GM23338 (cell line): Measurements from ENCODE around the gene GPR158. TPM values are rescaled to one million over a fixed set of nuclear protein-coding genes. Genes with fewer than 3 reads are reported as not detected.

Source experiments
- ATAC-seq: fragments of 200-7000 bp; cut with Tn5 transposase; 3 replicates; pipeline ENCODE4 v1.9.1; 2020
- DNase-seq: peaks from one replicate; pipeline ENCODE4 v3.0.0-alpha.2; 2015; ENCODE audit warnings: low spot score
- H2AFZ ChIP-seq: fragments of 200-600 bp; sonication (generic); 2 replicates; pipeline ENCODE4 v1.8.0; 2016; ENCODE audit warnings: antibody characterized with exemption, mild to moderate bottlenecking, moderate library complexity
- H3F3A ChIP-seq: fragments of 200-600 bp; sonication (generic); replicated peaks from 2 replicates; pipeline ENCODE4 v1.8.0; 2017; ENCODE audit warnings: antibody characterized with exemption, mixed run types, low read depth
- H3K27ac ChIP-seq: fragments of 200-600 bp; sonication (generic); 2 replicates; pipeline ENCODE4 v1.6.1; 2016; ENCODE audit warnings: low read depth
- H3K27me3 ChIP-seq: fragments of 200-600 bp; sonication (generic); 2 replicates; pipeline ENCODE4 v1.8.0; 2016; ENCODE audit warnings: mild to moderate bottlenecking, mixed run types, moderate library complexity; ENCODE audit not compliant: insufficient read depth
- H3K36me3 ChIP-seq: fragments of 200-600 bp; sonication (generic); 2 replicates; pipeline ENCODE4 v1.8.0; 2016; ENCODE audit warnings: mild to moderate bottlenecking; ENCODE audit not compliant: insufficient read depth
- H3K4me1 ChIP-seq: fragments of 200-600 bp; sonication (generic); 2 replicates; pipeline ENCODE4 v1.8.0; 2016; ENCODE audit warnings: mild to moderate bottlenecking, moderate library complexity; ENCODE audit not compliant: insufficient read depth
- H3K4me2 ChIP-seq: fragments of 200-600 bp; sonication (generic); 2 replicates; pipeline ENCODE4 v1.7.1; 2017; ENCODE audit warnings: mixed run types
- H3K4me3 ChIP-seq: fragments of 200-600 bp; sonication (generic); 2 replicates; pipeline ENCODE4 v1.6.1; 2016; ENCODE audit warnings: mixed run types
- H3K79me2 ChIP-seq: fragments of 200-600 bp; sonication (generic); replicated peaks from 2 replicates; pipeline ENCODE4 v1.8.0; 2017; ENCODE audit warnings: mild to moderate bottlenecking; ENCODE audit not compliant: insufficient read depth
- H3K9me2 ChIP-seq: fragments of 200-600 bp; sonication (generic); 2 replicates; pipeline ENCODE4 v1.8.0; 2017; ENCODE audit not compliant: insufficient read depth
- H4K20me1 ChIP-seq: fragments of 200-600 bp; sonication (generic); replicated peaks from 2 replicates; pipeline ENCODE4 v1.8.0; 2017; ENCODE audit warnings: mild to moderate bottlenecking; ENCODE audit not compliant: insufficient read depth
- H3K27ac Mint-ChIP-seq: 2 replicates; pipeline ENCODE4 v1.8.0; 2020; ENCODE audit warnings: inconsistent platforms, mild to moderate bottlenecking, moderate library complexity, mixed read lengths
- H3K27me3 Mint-ChIP-seq: 3 replicates; pipeline ENCODE4 v1.8.0; 2022; ENCODE audit warnings: low read depth, mild to moderate bottlenecking, moderate library complexity, mixed read lengths, inconsistent platforms; ENCODE audit not compliant: insufficient read depth, poor library complexity
- H3K36me3 Mint-ChIP-seq: 3 replicates; pipeline ENCODE4 v1.8.0; 2021; ENCODE audit warnings: low read depth, mild to moderate bottlenecking, inconsistent platforms, moderate library complexity, mixed read lengths
- H3K4me1 Mint-ChIP-seq: 3 replicates; pipeline ENCODE4 v1.8.0; 2020; ENCODE audit warnings: mild to moderate bottlenecking, inconsistent platforms, mixed read lengths
- H3K4me3 Mint-ChIP-seq: 3 replicates; pipeline ENCODE4 v1.8.0; 2021; ENCODE audit warnings: moderate library complexity, mild to moderate bottlenecking, inconsistent platforms, mixed read lengths
- H3K9me3 Mint-ChIP-seq: 3 replicates; pipeline ENCODE4 v1.8.0; 2020; ENCODE audit warnings: moderate library complexity, mild to moderate bottlenecking, inconsistent platforms, mixed read lengths
- CREB1 ChIP-seq: fragments of 250-450 bp; sonication (Bioruptor Pico); IDR thresholded peaks from 2 replicates; pipeline ENCODE4 v1.5.0; 2020; ENCODE audit warnings: low read depth, mild to moderate bottlenecking, moderate library complexity
- CTCF ChIP-seq, 2 experiments: fragments of 200-600 bp in 1 of 2; sonication (generic) in 1 of 2; conservative IDR thresholded peaks; 2 replicates each; pipeline versions ENCODE4 v1.5.1 to v1.6.1; 2016 to 2017; ENCODE audit warnings: antibody characterized with exemption in 2 of 2, low read depth in 2 of 2, mild to moderate bottlenecking in 2 of 2, moderate library complexity in 1 of 2
- ETS1 ChIP-seq: IDR thresholded peaks from 2 replicates; pipeline ENCODE4 v1.6.1; 2016; ENCODE audit warnings: antibody characterized with exemption
- EZH2 ChIP-seq: fragments of 200-600 bp; sonication (generic); IDR thresholded peaks from one replicate; pipeline ENCODE4 v1.8.0; 2017; ENCODE audit warnings: antibody characterized with exemption, mild to moderate bottlenecking, low read depth; ENCODE audit not compliant: unreplicated experiment
- EZH2phosphoT487 ChIP-seq: fragments of 200-600 bp; sonication (generic); IDR thresholded peaks from one replicate; pipeline ENCODE4 v1.8.1; 2018; ENCODE audit warnings: antibody characterized with exemption; ENCODE audit not compliant: unreplicated experiment
- JUNB ChIP-seq: IDR thresholded peaks from one replicate; pipeline ENCODE4 v1.6.1; 2016; ENCODE audit warnings: antibody characterized with exemption; ENCODE audit not compliant: unreplicated experiment
- NANOG ChIP-seq: IDR thresholded peaks from 2 replicates; pipeline ENCODE4 v1.6.1; 2016; ENCODE audit warnings: antibody characterized with exemption, borderline replicate concordance
- POLR2AphosphoS5 ChIP-seq: IDR thresholded peaks from 2 replicates; pipeline ENCODE4 v1.6.1; 2016; ENCODE audit warnings: antibody characterized with exemption, low read depth
- REST ChIP-seq: IDR thresholded peaks from one replicate; pipeline ENCODE4 v1.6.1; 2018; ENCODE audit warnings: antibody characterized with exemption; ENCODE audit not compliant: unreplicated experiment
- STAT1 ChIP-seq: IDR thresholded peaks from one replicate; pipeline ENCODE4 v1.6.1; 2016; ENCODE audit warnings: antibody characterized with exemption; ENCODE audit not compliant: unreplicated experiment
- ZNF114 ChIP-seq: fragments of 250-450 bp; sonication (Bioruptor Pico); IDR thresholded peaks from 2 replicates; pipeline ENCODE4 v1.5.0; 2020; ENCODE audit warnings: mild to moderate bottlenecking, moderate library complexity
- ZNF331 ChIP-seq: fragments of 250-450 bp; sonication (Bioruptor Pico); IDR thresholded peaks from 2 replicates; pipeline ENCODE4 v1.5.0; 2020; ENCODE audit warnings: low read depth, mild to moderate bottlenecking, moderate library complexity
- ZNF462 ChIP-seq: fragments of 250-450 bp; sonication (Bioruptor Pico); IDR thresholded peaks from 2 replicates; pipeline ENCODE4 v1.5.0; 2020; ENCODE audit warnings: mild to moderate bottlenecking, moderate library complexity
- polyA plus RNA-seq: library from polyadenylated mRNA; unstranded; fragments of >200 nt; fragmentation: Nextera tagmentation; extraction: Ambion mirVana; gene quantifications from 2 replicates; pipeline ENCODE4 v1.2.1, GENCODE V29; 2016
- total RNA-seq: library from RNA; depleted of rRNA; stranded (reverse); fragments of >200 nt; shearing (Covaris generic); gene quantifications from 2 replicates; pipeline ENCODE4 v1.2.3, GENCODE V29; 2014

The GPR158 gene
- total and polyA plus RNA-seq, 2 experiments from 2014 or later = 0.13 to 1.5 TPM

- TF ChIP-seq REST = no peak
- no peak for TF ChIP-seq CREB1 (CRISPR knock-in tag)
- no peak for TF ChIP-seq EZH2phosphoT487
- TF ChIP-seq CTCF (conservative IDR thresholded peaks at IDR 0.05; ENCODE audit: low read depth in 2 of 2) = no peak
- no peak for TF ChIP-seq ETS1
- no peak for TF ChIP-seq POLR2AphosphoS5
- TF ChIP-seq ZNF114 (CRISPR knock-in tag) = no peak
- TF ChIP-seq JUNB = no peak
- TF ChIP-seq ZNF331 (CRISPR knock-in tag) = no peak
- no peak for TF ChIP-seq NANOG
- no peak for TF ChIP-seq STAT1
Measured at GRCh38 chr10:25231751-25232150, 57.0 kb downstream of the GPR158 start (continued).

- H3K4me2 ChIP-seq = no peak overlapping the region
- Mint-ChIP-seq H3K27ac (no peak overlapping the region), H3K36me3 (no peaks in the 10 kb centered on the region), H3K4me3 (no peak overlapping the region), H3K9me3 (no peaks in the 10 kb centered on the region), H3K27me3 (no peaks in the 10 kb centered on the region), H3K4me1 (no peaks in the 10 kb centered on the region)
- H3F3A ChIP-seq = no peaks in the 10 kb centered on the region
- H3K27me3 ChIP-seq = no peaks in the 10 kb centered on the region
- H2AFZ ChIP-seq = no peak overlapping the region
- TF ChIP-seq EZH2phosphoT487 (no peak), JUNB (no peak), EZH2 (no peak), POLR2AphosphoS5 (no peak), CREB1 (CRISPR knock-in tag) (no peak), NANOG (no peak), ZNF462 (CRISPR knock-in tag) (no peak)
- no peaks in the 10 kb centered on the region for H3K79me2 ChIP-seq
- H4K20me1 ChIP-seq = no peaks in the 10 kb centered on the region
- ATAC-seq = no peak
- DNase-seq = no peak
- no peak overlapping the region for H3K27ac ChIP-seq
- no peaks in the 10 kb centered on the region for H3K9me2 ChIP-seq
- H3K4me3 ChIP-seq = no peak overlapping the region
- H3K4me1 ChIP-seq = no peaks in the 10 kb centered on the region
- H3K36me3 ChIP-seq = no peaks in the 10 kb centered on the region
Measured at GRCh38 chr10:25232204-25232603, 57.4 kb downstream of the GPR158 start.
